ENCODE data around the gene ARAP2.

ARAP2 gene

DNA sequence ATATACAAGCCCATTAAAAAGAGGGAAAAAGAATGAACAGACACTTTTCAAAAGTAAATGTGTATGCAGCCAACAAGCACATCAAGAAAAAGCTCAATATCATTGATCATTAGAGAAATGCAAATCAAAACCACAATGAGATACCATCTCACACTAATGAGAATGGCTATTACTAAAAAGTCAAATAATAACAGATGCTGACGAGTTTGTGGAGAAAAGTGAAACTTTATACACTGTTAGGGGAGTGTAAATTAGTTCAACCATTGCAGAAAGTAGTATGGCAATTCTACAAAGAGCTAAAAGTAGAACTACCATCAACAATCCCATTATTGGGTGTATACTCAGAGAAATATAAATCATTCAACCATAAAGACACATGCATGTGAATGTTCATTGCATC, 203.0 kb downstream of the ARAP2 start:
- no peak overlapping the region for H3K27ac ChIP-seq (ENCODE audit: extremely low read depth, low read depth, low read length)
- no peaks in the 10 kb centered on the region for H3K9me3 ChIP-seq (ENCODE audit: control insufficient read depth, insufficient read depth, low read depth, low read length)
- POLR2A ChIA-PET, result interaction anchor here (0.7 kb wide), 1 partner anchor 34 kb away, joined by 3 read pairs; no protein-coding TSS in a partner anchor
- no peaks in the 10 kb centered on the region for H3K4me1 ChIP-seq (ENCODE audit: control insufficient read depth, insufficient read depth, low read length)
- TF ChIP-seq GLI2 (tag by site-specific recombination; IDR thresholded peaks at IDR 0.05; ENCODE audit: borderline replicate concordance, low read depth), result no peak
- no peak for TF ChIP-seq ZFP69B (tag by site-specific recombination; IDR thresholded peaks at IDR 0.05)
- TF ChIP-seq, protein P1, sequence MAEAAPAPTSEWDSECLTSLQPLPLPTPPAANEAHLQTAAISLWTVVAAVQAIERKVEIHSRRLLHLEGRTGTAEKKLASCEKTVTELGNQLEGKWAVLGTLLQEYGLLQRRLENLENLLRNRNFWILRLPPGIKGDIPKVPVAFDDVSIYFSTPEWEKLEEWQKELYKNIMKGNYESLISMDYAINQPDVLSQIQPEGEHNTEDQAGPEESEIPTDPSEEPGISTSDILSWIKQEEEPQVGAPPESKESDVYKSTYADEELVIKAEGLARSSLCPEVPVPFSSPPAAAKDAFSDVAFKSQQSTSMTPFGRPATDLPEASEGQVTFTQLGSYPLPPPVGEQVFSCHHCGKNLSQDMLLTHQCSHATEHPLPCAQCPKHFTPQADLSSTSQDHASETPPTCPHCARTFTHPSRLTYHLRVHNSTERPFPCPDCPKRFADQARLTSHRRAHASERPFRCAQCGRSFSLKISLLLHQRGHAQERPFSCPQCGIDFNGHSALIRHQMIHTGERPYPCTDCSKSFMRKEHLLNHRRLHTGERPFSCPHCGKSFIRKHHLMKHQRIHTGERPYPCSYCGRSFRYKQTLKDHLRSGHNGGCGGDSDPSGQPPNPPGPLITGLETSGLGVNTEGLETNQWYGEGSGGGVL (tag by site-specific recombination; IDR thresholded peaks at IDR 0.05), result no peak
- TF ChIP-seq, protein P2, sequence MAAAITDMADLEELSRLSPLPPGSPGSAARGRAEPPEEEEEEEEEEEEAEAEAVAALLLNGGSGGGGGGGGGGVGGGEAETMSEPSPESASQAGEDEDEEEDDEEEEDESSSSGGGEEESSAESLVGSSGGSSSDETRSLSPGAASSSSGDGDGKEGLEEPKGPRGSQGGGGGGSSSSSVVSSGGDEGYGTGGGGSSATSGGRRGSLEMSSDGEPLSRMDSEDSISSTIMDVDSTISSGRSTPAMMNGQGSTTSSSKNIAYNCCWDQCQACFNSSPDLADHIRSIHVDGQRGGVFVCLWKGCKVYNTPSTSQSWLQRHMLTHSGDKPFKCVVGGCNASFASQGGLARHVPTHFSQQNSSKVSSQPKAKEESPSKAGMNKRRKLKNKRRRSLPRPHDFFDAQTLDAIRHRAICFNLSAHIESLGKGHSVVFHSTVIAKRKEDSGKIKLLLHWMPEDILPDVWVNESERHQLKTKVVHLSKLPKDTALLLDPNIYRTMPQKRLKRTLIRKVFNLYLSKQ (tag by site-specific recombination; IDR thresholded peaks at IDR 0.05; ENCODE audit: borderline replicate concordance), result no peak
- TF ChIP-seq, protein P3, sequence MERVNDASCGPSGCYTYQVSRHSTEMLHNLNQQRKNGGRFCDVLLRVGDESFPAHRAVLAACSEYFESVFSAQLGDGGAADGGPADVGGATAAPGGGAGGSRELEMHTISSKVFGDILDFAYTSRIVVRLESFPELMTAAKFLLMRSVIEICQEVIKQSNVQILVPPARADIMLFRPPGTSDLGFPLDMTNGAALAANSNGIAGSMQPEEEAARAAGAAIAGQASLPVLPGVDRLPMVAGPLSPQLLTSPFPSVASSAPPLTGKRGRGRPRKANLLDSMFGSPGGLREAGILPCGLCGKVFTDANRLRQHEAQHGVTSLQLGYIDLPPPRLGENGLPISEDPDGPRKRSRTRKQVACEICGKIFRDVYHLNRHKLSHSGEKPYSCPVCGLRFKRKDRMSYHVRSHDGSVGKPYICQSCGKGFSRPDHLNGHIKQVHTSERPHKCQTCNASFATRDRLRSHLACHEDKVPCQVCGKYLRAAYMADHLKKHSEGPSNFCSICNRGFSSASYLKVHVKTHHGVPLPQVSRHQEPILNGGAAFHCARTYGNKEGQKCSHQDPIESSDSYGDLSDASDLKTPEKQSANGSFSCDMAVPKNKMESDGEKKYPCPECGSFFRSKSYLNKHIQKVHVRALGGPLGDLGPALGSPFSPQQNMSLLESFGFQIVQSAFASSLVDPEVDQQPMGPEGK (tag by site-specific recombination; IDR thresholded peaks at IDR 0.05), result no peak
- TF ChIP-seq ZNF132 (tag by site-specific recombination; IDR thresholded peaks at IDR 0.05; ENCODE audit: borderline replicate concordance), result no peak
- TF ChIP-seq, protein P4, sequence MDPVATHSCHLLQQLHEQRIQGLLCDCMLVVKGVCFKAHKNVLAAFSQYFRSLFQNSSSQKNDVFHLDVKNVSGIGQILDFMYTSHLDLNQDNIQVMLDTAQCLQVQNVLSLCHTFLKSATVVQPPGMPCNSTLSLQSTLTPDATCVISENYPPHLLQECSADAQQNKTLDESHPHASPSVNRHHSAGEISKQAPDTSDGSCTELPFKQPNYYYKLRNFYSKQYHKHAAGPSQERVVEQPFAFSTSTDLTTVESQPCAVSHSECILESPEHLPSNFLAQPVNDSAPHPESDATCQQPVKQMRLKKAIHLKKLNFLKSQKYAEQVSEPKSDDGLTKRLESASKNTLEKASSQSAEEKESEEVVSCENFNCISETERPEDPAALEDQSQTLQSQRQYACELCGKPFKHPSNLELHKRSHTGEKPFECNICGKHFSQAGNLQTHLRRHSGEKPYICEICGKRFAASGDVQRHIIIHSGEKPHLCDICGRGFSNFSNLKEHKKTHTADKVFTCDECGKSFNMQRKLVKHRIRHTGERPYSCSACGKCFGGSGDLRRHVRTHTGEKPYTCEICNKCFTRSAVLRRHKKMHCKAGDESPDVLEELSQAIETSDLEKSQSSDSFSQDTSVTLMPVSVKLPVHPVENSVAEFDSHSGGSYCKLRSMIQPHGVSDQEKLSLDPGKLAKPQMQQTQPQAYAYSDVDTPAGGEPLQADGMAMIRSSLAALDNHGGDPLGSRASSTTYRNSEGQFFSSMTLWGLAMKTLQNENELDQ (tag by site-specific recombination; IDR thresholded peaks at IDR 0.05; ENCODE audit: low read depth), result no peak
- no peak for TF ChIP-seq HOXA7 (CRISPR knock-in tag; IDR thresholded peaks at IDR 0.05; ENCODE audit: borderline replicate concordance)
- TF ChIP-seq, protein P5, sequence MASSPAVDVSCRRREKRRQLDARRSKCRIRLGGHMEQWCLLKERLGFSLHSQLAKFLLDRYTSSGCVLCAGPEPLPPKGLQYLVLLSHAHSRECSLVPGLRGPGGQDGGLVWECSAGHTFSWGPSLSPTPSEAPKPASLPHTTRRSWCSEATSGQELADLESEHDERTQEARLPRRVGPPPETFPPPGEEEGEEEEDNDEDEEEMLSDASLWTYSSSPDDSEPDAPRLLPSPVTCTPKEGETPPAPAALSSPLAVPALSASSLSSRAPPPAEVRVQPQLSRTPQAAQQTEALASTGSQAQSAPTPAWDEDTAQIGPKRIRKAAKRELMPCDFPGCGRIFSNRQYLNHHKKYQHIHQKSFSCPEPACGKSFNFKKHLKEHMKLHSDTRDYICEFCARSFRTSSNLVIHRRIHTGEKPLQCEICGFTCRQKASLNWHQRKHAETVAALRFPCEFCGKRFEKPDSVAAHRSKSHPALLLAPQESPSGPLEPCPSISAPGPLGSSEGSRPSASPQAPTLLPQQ (tag by site-specific recombination; IDR thresholded peaks at IDR 0.05), result no peak
- TF ChIP-seq ZNF830 (tag by site-specific recombination; IDR thresholded peaks at IDR 0.05; ENCODE audit: low read depth), result no peak
- no peak for TF ChIP-seq ZNF626 (tag by site-specific recombination; IDR thresholded peaks at IDR 0.05)
- TF ChIP-seq IKZF3 (tag by site-specific recombination; IDR thresholded peaks at IDR 0.05), result no peak
- TF ChIP-seq, protein P6, sequence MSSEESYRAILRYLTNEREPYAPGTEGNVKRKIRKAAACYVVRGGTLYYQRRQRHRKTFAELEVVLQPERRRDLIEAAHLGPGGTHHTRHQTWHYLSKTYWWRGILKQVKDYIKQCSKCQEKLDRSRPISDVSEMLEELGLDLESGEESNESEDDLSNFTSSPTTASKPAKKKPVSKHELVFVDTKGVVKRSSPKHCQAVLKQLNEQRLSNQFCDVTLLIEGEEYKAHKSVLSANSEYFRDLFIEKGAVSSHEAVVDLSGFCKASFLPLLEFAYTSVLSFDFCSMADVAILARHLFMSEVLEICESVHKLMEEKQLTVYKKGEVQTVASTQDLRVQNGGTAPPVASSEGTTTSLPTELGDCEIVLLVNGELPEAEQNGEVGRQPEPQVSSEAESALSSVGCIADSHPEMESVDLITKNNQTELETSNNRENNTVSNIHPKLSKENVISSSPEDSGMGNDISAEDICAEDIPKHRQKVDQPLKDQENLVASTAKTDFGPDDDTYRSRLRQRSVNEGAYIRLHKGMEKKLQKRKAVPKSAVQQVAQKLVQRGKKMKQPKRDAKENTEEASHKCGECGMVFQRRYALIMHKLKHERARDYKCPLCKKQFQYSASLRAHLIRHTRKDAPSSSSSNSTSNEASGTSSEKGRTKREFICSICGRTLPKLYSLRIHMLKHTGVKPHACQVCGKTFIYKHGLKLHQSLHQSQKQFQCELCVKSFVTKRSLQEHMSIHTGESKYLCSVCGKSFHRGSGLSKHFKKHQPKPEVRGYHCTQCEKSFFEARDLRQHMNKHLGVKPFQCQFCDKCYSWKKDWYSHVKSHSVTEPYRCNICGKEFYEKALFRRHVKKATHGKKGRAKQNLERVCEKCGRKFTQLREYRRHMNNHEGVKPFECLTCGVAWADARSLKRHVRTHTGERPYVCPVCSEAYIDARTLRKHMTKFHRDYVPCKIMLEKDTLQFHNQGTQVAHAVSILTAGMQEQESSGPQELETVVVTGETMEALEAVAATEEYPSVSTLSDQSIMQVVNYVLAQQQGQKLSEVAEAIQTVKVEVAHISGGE (tag by site-specific recombination; conservative IDR thresholded peaks at IDR 0.05; ENCODE audit: low read depth), result no peak
- TF ChIP-seq SP2 (tag by site-specific recombination; IDR thresholded peaks at IDR 0.05), result no peak
- TF ChIP-seq ZBTB1 (tag by site-specific recombination; IDR thresholded peaks at IDR 0.05), result no peak
- no peak for TF ChIP-seq BCL11A (tag by site-specific recombination; IDR thresholded peaks at IDR 0.05; ENCODE audit: low read depth)
- no peak for TF ChIP-seq GFI1B (tag by site-specific recombination; IDR thresholded peaks at IDR 0.05)
- no peak overlapping the region for H3K4me3 ChIP-seq (ENCODE audit: low read depth, low read length)
- CTCF ChIA-PET, result no interaction called here
- no peaks in the 10 kb centered on the region for H3K36me3 ChIP-seq (ENCODE audit: control insufficient read depth in 2 of 2, insufficient read depth in 1 of 2, low read length in 2 of 2)

Data from HEK293 (cell line).